Left colon (tissue), 2 donors: ENCODE measurements around the gene CCDC40. TPM values are rescaled to one million over a fixed set of nuclear protein-coding genes. Genes with fewer than 3 reads are reported as not detected.

Experiments
- ATAC-seq: fragments of 200-7000 bp; cut with Tn5 transposase; one replicate; pipeline ENCODE4 v1.9.1; 2020; ENCODE audit warnings: mild to moderate bottlenecking, moderate library complexity
- DNase-seq, 2 donors: peaks; one replicate each; pipeline ENCODE4 v3.0.0-alpha.2; 2020
- intact Hi-C, 2 donors: fragments of 100-400 bp; cut with DNase I in 1 of 2; cut with micrococcal nuclease in 1 of 2; formaldehyde crosslinking; loops; one replicate each; pipeline versions ENCODE4 v1.11.2 to v1.14.0; 2022; cut with DNase I, micrococcal nuclease
- total RNA-seq, 2 donors: library from RNA; stranded (reverse); fragmentation: NEBNext Ultra II Directional; extraction: Animal tissue kit (Norgen Biotek cat#: 25700); gene quantifications; one replicate each; pipeline ENCODE4 v1.2.1, GENCODE V29; 2021
- donor health status: DM: no; HTN: no; CAD: no.
- donor health status: DM: yes; HTN: yes; CAD: no.

CCDC40 gene
- total RNA-seq, 2 donors from 2014 or later: 2.0 to 2.1 TPM

- ATAC-seq: no peak
- intact Hi-C loops: loop anchor here in 1 of 2 donors (10.0 kb wide), 1 partner anchor 212 kb away; no protein-coding TSS in a partner anchor
- peak in 1 of 2 donors; percentile 33 for DNase-seq
Observed at GRCh38 chr17:79997011-79997660, 39.3 kb upstream of the CCDC40 start.

GRCh38 chr17:80000136-80000535, 36.3 kb upstream of the CCDC40 start:
- intact Hi-C loops: loop anchor here in 1 of 2 donors (10.0 kb wide), 1 partner anchor 85 kb away; no protein-coding TSS in a partner anchor
- no peak for DNase-seq
- ATAC-seq: no peak

GRCh38 chr17:80000981-80001775, 35.3 kb upstream of the CCDC40 start:
- DNase-seq: no peak
- ATAC-seq: no peak
- intact Hi-C loops: loop anchor here in 1 of 2 donors (10.0 kb wide), 1 partner anchor 84 kb away; no protein-coding TSS in a partner anchor

- DNase-seq (no peak), ATAC-seq (no peak)
- intact Hi-C loops: loop anchor here in 1 of 2 donors (10.0 kb wide), 1 partner anchor 83 kb away; no protein-coding TSS in a partner anchor
Observed at GRCh38 chr17:80002070-80002641, 34.3 kb upstream of the CCDC40 start.

GRCh38 chr17:80002690-80003490, 33.6 kb upstream of the CCDC40 start:
- ATAC-seq: peak; percentile 83
- peak in 1 of 2 donors; percentile 41 for DNase-seq
- intact Hi-C loops: loop anchor here in 1 of 2 donors (10.0 kb wide), 1 partner anchor 82 kb away; no protein-coding TSS in a partner anchor

- no peak for ATAC-seq
- no peak for DNase-seq
- intact Hi-C loops: loop anchor here in 1 of 2 donors (10.0 kb wide), 1 partner anchor 81 kb away; no protein-coding TSS in a partner anchor
Observed at GRCh38 chr17:80003969-80004368, 32.5 kb upstream of the CCDC40 start.

- ATAC-seq: peak; percentile 24
- peak in 1 of 2 donors; percentile 30 for DNase-seq
- intact Hi-C loops: loop anchor here in 1 of 2 donors (10.0 kb wide), 1 partner anchor 79 kb away; no protein-coding TSS in a partner anchor
Observed at GRCh38 chr17:80005360-80006338, 30.8 kb upstream of the CCDC40 start.

- DNase-seq (no peak), ATAC-seq (no peak)
- intact Hi-C loops: loop anchor here in 1 of 2 donors (10.0 kb wide), 1 partner anchor 78 kb away; no protein-coding TSS in a partner anchor
Observed at GRCh38 chr17:80006339-80006720, 30.1 kb upstream of the CCDC40 start.

- DNase-seq: no peak
- intact Hi-C loops: loop anchor here in 1 of 2 donors (10.0 kb wide), 1 partner anchor 78 kb away; no protein-coding TSS in a partner anchor
- ATAC-seq: no peak
Observed at GRCh38 chr17:80006811-80007752, 29.4 kb upstream of the CCDC40 start.

- intact Hi-C loops: loop anchor here in 1 of 2 donors (10.0 kb wide), 1 partner anchor 77 kb away; no protein-coding TSS in a partner anchor
- no peak for DNase-seq
- ATAC-seq: no peak
Observed at GRCh38 chr17:80007939-80008338, 28.5 kb upstream of the CCDC40 start.

- DNase-seq (peak; percentile 68 to 88), ATAC-seq (peak; percentile 92)
- intact Hi-C loops: loop anchor here in 1 of 2 donors (10.0 kb wide), 1 partner anchor 76 kb away; no protein-coding TSS in a partner anchor
Observed at GRCh38 chr17:80008383-80008840, 28.0 kb upstream of the CCDC40 start.

GRCh38 chr17:80008848-80009247, 27.6 kb upstream of the CCDC40 start:
- no peak for DNase-seq
- intact Hi-C loops: loop anchor here in 1 of 2 donors (10.0 kb wide), 1 partner anchor 76 kb away; no protein-coding TSS in a partner anchor
- ATAC-seq: no peak

GRCh38 chr17:80009391-80010282, 26.8 kb upstream of the CCDC40 start:
- intact Hi-C loops: loop anchor here in 1 of 2 donors (10.0 kb wide), 1 partner anchor 75 kb away; no protein-coding TSS in a partner anchor

GRCh38 chr17:80010283-80010858, 26.1 kb upstream of the CCDC40 start:
- intact Hi-C loops: no loop called here
- ATAC-seq (no peak), DNase-seq (no peak)

More at GRCh38 chr17:80009391-80010282, 26.8 kb upstream of the CCDC40 start:
- ATAC-seq: no peak
- no peak for DNase-seq
